ENCODE data around the gene XRRA1. TPM values are rescaled to one million over a fixed set of nuclear protein-coding genes. Genes with fewer than 3 reads are reported as not detected.

XRRA1 gene
- total RNA-seq, 1 experiment from 2014 or later, result 56.3 TPM

DNA sequence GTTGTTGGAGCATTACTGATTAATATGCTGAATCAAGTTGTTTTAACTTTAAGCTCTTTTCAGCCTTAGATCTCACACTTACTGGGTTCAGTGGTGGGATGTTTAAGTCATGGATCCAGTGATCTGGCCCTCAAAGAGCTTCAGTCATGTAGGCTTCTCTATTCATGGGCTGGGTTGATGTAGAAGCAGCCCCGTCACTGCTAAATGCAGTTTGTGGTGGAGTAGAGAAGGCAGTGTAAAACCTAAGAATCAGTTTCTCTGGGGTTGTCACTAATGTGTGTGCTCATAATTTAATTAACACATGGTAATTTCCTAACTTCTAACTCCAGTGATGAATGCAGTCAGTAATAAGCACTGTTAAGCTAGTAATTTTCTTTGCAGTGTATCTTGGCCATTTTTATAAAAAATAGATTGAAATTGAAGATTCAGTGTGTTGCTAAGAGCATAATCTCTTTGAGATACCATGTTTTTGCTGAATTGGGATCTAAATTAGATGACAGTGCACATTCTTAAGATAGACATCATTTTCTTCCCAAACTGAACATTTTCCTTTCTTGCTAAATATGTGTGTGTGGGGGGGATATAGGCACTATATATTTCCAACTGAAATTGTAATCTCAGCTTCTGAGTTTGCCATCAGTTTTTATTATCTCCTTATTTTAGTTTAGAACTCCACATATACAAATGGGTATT lies 9.2 kb upstream of the XRRA1 start:
- no peaks in the 10 kb centered on the region for H4K20me1 ChIP-seq (ENCODE audit: insufficient read depth, low read depth, low read length)
- peaks cover 77% of the 10 kb centered on the region for H3K4me1 ChIP-seq (ENCODE audit: low read length)

DNA sequence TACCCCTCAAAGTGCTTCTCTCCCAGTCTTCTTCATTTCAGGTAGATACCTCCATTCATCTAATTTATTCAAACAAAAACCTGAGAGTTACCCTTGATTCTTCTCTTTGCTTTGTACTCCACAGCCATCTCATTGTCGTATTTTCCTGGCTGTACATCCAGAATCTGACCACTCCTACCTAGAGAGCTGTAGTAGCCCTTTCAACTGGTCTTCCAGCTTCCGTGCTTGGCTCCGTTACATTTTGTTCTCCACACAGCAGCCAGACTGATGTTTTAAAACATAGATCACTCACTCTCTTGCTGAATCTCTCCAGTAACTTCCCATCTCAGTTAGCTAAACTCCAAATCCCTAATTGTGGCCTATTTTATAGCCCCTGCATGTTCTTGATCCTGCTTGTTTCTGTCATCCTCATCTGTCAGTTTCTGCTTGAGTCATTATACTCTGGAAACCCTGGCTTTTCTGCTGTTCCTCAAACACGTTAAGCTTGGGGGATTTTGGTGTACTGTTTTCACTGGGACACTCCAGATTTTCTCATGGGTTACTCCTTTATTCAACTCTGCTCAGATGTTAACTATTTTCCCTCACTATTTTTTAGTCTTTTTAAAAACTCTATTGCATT lies 7.6 kb upstream of the XRRA1 start:
- no peak overlapping the region for H3K27ac ChIP-seq (ENCODE audit: low read length)
- H3K36me3 ChIP-seq (ENCODE audit: insufficient read depth, low read length), result peaks cover 26% of the 10 kb centered on the region
- H4K20me1 ChIP-seq (ENCODE audit: insufficient read depth, low read depth, low read length), result no peaks in the 10 kb centered on the region

More for the DNA sequence above, 9.2 kb upstream of the XRRA1 start:
- H3K27me3 ChIP-seq (ENCODE audit: low read length), result no peaks in the 10 kb centered on the region
- DNase-seq, result no peak
- peaks cover 28% of the 10 kb centered on the region for H3K36me3 ChIP-seq (ENCODE audit: insufficient read depth, low read length)
- H3K79me2 ChIP-seq (ENCODE audit: low read length), result peaks cover 100% of the 10 kb centered on the region
- H3K9ac ChIP-seq (ENCODE audit: low read length), result 0 out of 2 replicates have a peak overlapping the region, but pooled peaks have one; percentile 3
- peak overlapping the region; percentile 52 for H3K27ac ChIP-seq (ENCODE audit: low read length)
- H3K4me3 ChIP-seq (ENCODE audit: low read length), result no peak overlapping the region
- no peaks in the 10 kb centered on the region for H3K9me2 ChIP-seq (replicated peaks; ENCODE audit: insufficient read depth, low read length)
- H3K9me3 ChIP-seq (ENCODE audit: low read length), result no peaks in the 10 kb centered on the region
- H3K4me2 ChIP-seq (ENCODE audit: low read depth, low read length, poor library complexity, severe bottlenecking), result no peak overlapping the region
- H2AFZ ChIP-seq (ENCODE audit: low read length), result no peak overlapping the region

DNA sequence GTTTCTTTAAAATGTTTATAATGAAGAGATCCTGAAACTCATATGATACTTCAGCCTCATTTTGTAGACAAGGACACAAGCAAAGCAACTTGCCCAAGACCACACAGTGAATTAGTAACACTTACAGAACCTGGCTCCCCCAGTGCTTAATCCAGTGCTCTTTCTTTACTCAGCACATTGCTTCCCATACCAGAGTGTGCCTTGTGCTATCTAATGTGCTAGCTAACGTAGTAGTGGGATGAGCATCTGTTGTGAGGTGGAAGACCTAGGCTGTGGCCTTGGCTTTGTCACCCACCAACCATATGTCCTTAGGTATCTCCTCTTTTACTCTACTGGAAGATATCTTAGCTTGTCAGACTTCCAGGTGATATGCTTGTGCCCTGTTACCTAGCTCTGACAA lies 5.3 kb upstream of the XRRA1 start:
- H3K9me3 ChIP-seq (ENCODE audit: low read length), result no peaks in the 10 kb centered on the region
- H3K9me2 ChIP-seq (replicated peaks; ENCODE audit: insufficient read depth, low read length), result no peaks in the 10 kb centered on the region
- peaks cover 82% of the 10 kb centered on the region for H3K4me1 ChIP-seq (ENCODE audit: low read length)
- H3K4me3 ChIP-seq (ENCODE audit: low read length), result peak overlapping the region; percentile 22; the same call in 1 of the 2 replicates
- peaks cover 100% of the 10 kb centered on the region for H3K79me2 ChIP-seq (ENCODE audit: low read length)
- H2AFZ ChIP-seq (ENCODE audit: low read length), result no peak overlapping the region
- H3K27ac ChIP-seq (ENCODE audit: low read length), result peak overlapping the region; percentile 87
- no peak for DNase-seq
- H3K9ac ChIP-seq (ENCODE audit: low read length), result peak overlapping the region; percentile 46
- peaks cover 13% of the 10 kb centered on the region for H3K36me3 ChIP-seq (ENCODE audit: insufficient read depth, low read length)
- H3K4me2 ChIP-seq (ENCODE audit: low read depth, low read length, poor library complexity, severe bottlenecking), result peak overlapping the region; percentile 86
- no peaks in the 10 kb centered on the region for H4K20me1 ChIP-seq (ENCODE audit: insufficient read depth, low read depth, low read length)
- H3K27me3 ChIP-seq (ENCODE audit: low read length), result no peaks in the 10 kb centered on the region

More for the DNA sequence above, 7.6 kb upstream of the XRRA1 start:
- no peaks in the 10 kb centered on the region for H3K9me3 ChIP-seq (ENCODE audit: low read length)
- no peak for DNase-seq
- no peak overlapping the region for H3K4me3 ChIP-seq (ENCODE audit: low read length)
- H3K79me2 ChIP-seq (ENCODE audit: low read length), result peaks cover 100% of the 10 kb centered on the region
- peaks cover 77% of the 10 kb centered on the region for H3K4me1 ChIP-seq (ENCODE audit: low read length)
- H2AFZ ChIP-seq (ENCODE audit: low read length), result no peak overlapping the region
- H3K4me2 ChIP-seq (ENCODE audit: low read depth, low read length, poor library complexity, severe bottlenecking), result no peak overlapping the region
- H3K9me2 ChIP-seq (replicated peaks; ENCODE audit: insufficient read depth, low read length), result no peaks in the 10 kb centered on the region
- no peaks in the 10 kb centered on the region for H3K27me3 ChIP-seq (ENCODE audit: low read length)
- no peak overlapping the region for H3K9ac ChIP-seq (ENCODE audit: low read length)

DNA sequence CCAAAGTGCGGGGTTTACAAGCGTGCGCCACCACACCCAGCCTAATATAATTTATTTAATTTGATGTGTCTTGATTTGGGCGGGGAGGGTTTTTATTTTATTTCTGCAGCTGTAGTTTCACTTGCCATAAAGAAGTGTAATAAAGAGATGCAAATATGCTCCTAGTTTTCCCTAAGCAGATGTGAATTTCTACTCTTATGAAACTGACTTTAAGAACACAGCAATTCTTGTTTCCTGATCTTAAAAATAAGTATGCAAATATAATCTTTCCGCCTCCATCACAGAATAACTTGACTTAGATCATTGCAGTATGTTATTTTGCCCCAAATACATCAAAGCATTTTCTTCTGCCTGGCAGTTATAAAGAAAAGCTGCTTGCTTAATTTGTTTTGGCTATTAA lies 4.6 kb upstream of the XRRA1 start:
- Histone ChIP-seq H3K79me2 (ENCODE audit: low read length) (peaks cover 98% of the 10 kb centered on the region), H3K9ac (ENCODE audit: low read length) (peak overlapping the region; percentile 46), H3K4me1 (ENCODE audit: low read length) (peaks cover 79% of the 10 kb centered on the region), H3K4me3 (ENCODE audit: low read length) (peak overlapping the region; percentile 22), H3K27ac (ENCODE audit: low read length) (peak overlapping the region; percentile 87), H3K9me3 (ENCODE audit: low read length) (no peaks in the 10 kb centered on the region), H4K20me1 (ENCODE audit: insufficient read depth, low read depth, low read length) (no peaks in the 10 kb centered on the region), H2AFZ (ENCODE audit: low read length) (no peak overlapping the region), H3K36me3 (ENCODE audit: insufficient read depth, low read length) (peaks cover 13% of the 10 kb centered on the region), H3K9me2 (replicated peaks; ENCODE audit: insufficient read depth, low read length) (no peaks in the 10 kb centered on the region), H3K27me3 (ENCODE audit: low read length) (no peaks in the 10 kb centered on the region), H3K4me2 (ENCODE audit: low read depth, low read length, poor library complexity, severe bottlenecking) (peak overlapping the region; percentile 86)
- peak; percentile 67 for DNase-seq

DNA sequence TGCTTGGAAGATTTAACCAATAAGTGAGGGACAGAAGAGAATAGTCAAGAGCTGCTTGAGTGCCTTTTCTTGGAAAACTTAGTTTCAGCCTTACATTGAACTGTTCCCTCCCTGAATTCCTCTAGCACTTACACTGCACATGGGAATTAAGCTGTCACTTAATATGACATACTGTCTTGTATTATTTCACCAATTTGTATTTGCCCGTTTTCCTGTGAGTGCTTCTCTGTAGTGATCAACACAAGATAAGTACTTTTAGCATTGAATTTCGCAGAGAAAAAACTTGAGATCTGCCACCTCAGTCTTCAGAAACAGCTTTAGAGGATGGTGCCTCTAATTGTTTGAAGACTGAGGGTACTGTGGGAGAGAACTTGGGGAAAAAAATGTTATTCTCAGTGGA lies 3.9 kb upstream of the XRRA1 start:
- no peaks in the 10 kb centered on the region for H3K9me2 ChIP-seq (replicated peaks; ENCODE audit: insufficient read depth, low read length)
- H3K36me3 ChIP-seq (ENCODE audit: insufficient read depth, low read length), result peaks cover 13% of the 10 kb centered on the region
- peak overlapping the region; percentile 87 for H3K27ac ChIP-seq (ENCODE audit: low read length)
- H3K4me1 ChIP-seq (ENCODE audit: low read length), result peaks cover 76% of the 10 kb centered on the region
- peak overlapping the region; percentile 86 for H3K4me2 ChIP-seq (ENCODE audit: low read depth, low read length, poor library complexity, severe bottlenecking)
- no peaks in the 10 kb centered on the region for H4K20me1 ChIP-seq (ENCODE audit: insufficient read depth, low read depth, low read length)
- H2AFZ ChIP-seq (ENCODE audit: low read length), result no peak overlapping the region
- DNase-seq, result no peak
- H3K4me3 ChIP-seq (ENCODE audit: low read length), result peak overlapping the region; percentile 22
- no peaks in the 10 kb centered on the region for H3K27me3 ChIP-seq (ENCODE audit: low read length)
- peak overlapping the region; percentile 22; the same call in 1 of the 2 replicates for H3K9ac ChIP-seq (ENCODE audit: low read length)
- H3K79me2 ChIP-seq (ENCODE audit: low read length), result peaks cover 98% of the 10 kb centered on the region
- H3K9me3 ChIP-seq (ENCODE audit: low read length), result no peaks in the 10 kb centered on the region

DNA sequence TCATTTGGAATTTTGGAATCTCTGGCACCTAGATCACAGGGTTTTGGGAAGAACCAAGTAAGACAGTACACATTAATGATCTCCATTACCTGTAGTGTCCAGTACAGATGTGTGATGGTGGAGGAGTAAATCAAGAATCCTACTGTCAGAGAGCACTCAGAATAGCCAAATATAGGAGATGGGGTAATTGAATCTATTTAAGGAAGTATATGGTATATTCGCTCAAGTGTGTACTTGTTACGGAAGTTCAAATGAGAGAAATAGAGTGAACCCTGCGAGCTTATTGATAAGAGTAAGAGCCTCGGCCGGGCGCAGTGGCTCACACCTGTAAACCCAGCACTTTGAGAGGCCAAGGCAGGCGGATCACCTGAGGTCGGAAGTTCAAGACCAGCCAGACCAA lies 2.3 kb upstream of the XRRA1 start:
- Histone ChIP-seq H3K27me3 (ENCODE audit: low read length) (no peaks in the 10 kb centered on the region), H3K36me3 (ENCODE audit: insufficient read depth, low read length) (peaks cover 10% of the 10 kb centered on the region), H3K9me2 (replicated peaks; ENCODE audit: insufficient read depth, low read length) (no peaks in the 10 kb centered on the region), H3K27ac (ENCODE audit: low read length) (peak overlapping the region; percentile 87), H3K4me1 (ENCODE audit: low read length) (peaks cover 62% of the 10 kb centered on the region), H3K9ac (ENCODE audit: low read length) (peak overlapping the region; percentile 90), H3K4me3 (ENCODE audit: low read length) (peak overlapping the region; percentile 86), H3K4me2 (ENCODE audit: low read depth, low read length, poor library complexity, severe bottlenecking) (peak overlapping the region; percentile 86), H3K9me3 (ENCODE audit: low read length) (no peaks in the 10 kb centered on the region), H3K79me2 (ENCODE audit: low read length) (peaks cover 94% of the 10 kb centered on the region), H4K20me1 (ENCODE audit: insufficient read depth, low read depth, low read length) (no peaks in the 10 kb centered on the region), H2AFZ (ENCODE audit: low read length) (no peak overlapping the region)
- DNase-seq, result peak; percentile 66

DNA sequence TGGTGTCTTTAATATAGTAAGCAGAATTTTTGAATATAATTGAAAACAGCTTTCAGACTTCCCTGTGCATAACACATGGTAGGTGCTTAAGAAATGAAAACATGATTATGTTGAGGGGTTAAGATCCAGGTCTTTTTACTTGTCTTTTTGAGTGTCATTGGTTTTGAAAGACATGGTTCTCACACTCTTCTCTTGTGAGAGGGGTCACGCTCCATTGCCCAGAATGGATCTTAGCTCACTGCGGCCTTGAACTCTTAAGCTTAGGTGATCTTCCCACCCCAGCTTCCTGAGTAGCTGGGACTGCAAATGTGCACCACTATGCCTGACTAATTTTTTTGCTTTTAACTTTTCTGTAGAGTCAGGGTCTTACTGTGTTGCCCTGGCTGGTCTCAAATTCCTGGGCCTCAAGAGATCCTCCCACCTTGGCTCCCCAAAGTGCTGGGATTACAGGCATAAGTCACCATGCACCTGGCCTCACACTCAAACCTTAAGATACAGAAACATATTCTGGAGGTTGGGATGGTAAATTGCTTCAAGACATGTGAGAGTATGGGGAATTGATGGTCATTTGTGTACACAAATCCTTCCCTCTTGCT lies 1.6 kb upstream of the XRRA1 start:
- H2AFZ ChIP-seq (ENCODE audit: low read length), result no peak overlapping the region
- H3K4me3 ChIP-seq (ENCODE audit: low read length), result peak overlapping the region; percentile 86
- H3K27ac ChIP-seq (ENCODE audit: low read length), result peak overlapping the region; percentile 87
- peaks cover 10% of the 10 kb centered on the region for H3K36me3 ChIP-seq (ENCODE audit: insufficient read depth, low read length)
- no peaks in the 10 kb centered on the region for H3K27me3 ChIP-seq (ENCODE audit: low read length)
- H3K79me2 ChIP-seq (ENCODE audit: low read length), result peaks cover 92% of the 10 kb centered on the region
- H3K9me3 ChIP-seq (ENCODE audit: low read length), result no peaks in the 10 kb centered on the region
- no peaks in the 10 kb centered on the region for H4K20me1 ChIP-seq (ENCODE audit: insufficient read depth, low read depth, low read length)
- H3K4me1 ChIP-seq (ENCODE audit: low read length), result peaks cover 59% of the 10 kb centered on the region
- peak overlapping the region; percentile 86 for H3K4me2 ChIP-seq (ENCODE audit: low read depth, low read length, poor library complexity, severe bottlenecking)
- peak overlapping the region; percentile 90 for H3K9ac ChIP-seq (ENCODE audit: low read length)
- H3K9me2 ChIP-seq (replicated peaks; ENCODE audit: insufficient read depth, low read length), result no peaks in the 10 kb centered on the region
- peak; percentile 69 for DNase-seq

DNA sequence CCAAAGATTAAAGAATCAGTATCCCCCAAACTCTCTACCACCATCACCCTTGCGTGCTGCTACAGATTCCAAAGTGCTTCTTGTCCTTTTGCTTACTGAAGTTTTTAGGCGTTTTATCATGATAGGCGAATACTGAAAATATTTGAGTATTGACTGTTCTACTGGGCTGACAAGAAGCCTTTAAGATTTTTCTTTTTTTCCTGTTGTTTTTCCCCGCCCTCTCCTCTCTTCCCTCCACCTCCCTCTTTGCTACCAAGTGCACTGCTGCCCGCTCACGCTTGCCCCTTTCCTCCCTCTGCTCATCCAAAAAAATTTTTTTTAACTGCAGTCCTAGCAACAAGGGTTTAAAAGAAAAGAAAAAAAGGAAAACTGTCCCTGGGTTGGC lies 854 bp upstream of the XRRA1 start:
- H3K4me1 ChIP-seq (ENCODE audit: low read length), result peaks cover 55% of the 10 kb centered on the region

More for the DNA sequence above, 854 bp upstream of the XRRA1 start:
- peak overlapping the region; percentile 90 for H3K9ac ChIP-seq (ENCODE audit: low read length)
- H4K20me1 ChIP-seq (ENCODE audit: insufficient read depth, low read depth, low read length), result no peaks in the 10 kb centered on the region
- no peak overlapping the region for H2AFZ ChIP-seq (ENCODE audit: low read length)
- no peaks in the 10 kb centered on the region for H3K9me2 ChIP-seq (replicated peaks; ENCODE audit: insufficient read depth, low read length)
- H3K9me3 ChIP-seq (ENCODE audit: low read length), result no peaks in the 10 kb centered on the region
- H3K4me2 ChIP-seq (ENCODE audit: low read depth, low read length, poor library complexity, severe bottlenecking), result peak overlapping the region; percentile 86
- H3K36me3 ChIP-seq (ENCODE audit: insufficient read depth, low read length), result peaks cover 13% of the 10 kb centered on the region
- no peaks in the 10 kb centered on the region for H3K27me3 ChIP-seq (ENCODE audit: low read length)
- peak overlapping the region; percentile 87 for H3K27ac ChIP-seq (ENCODE audit: low read length)
- DNase-seq, result peak; percentile 53
- peaks cover 92% of the 10 kb centered on the region for H3K79me2 ChIP-seq (ENCODE audit: low read length)
- H3K4me3 ChIP-seq (ENCODE audit: low read length), result peak overlapping the region; percentile 86

All from Karpas-422 (cell line).